B cell (primary cell): ENCODE data around the gene ITPKB. TPM values are rescaled to one million over a fixed set of nuclear protein-coding genes. Genes with fewer than 3 reads are reported as not detected.

Experiments
- ATAC-seq: fragments of 200-7000 bp; cut with Tn5 transposase; one replicate; pipeline ENCODE4 v1.10.0; 2021; ENCODE audit warnings: low read depth, mild to moderate bottlenecking, moderate number of reproducible peaks, moderate library complexity
- CTCF ChIA-PET: fragments of 350-600 bp; sonication (Branson Sonifier 250); formaldehyde crosslinking; loops from one replicate; lab custom pipeline; 2021; ENCODE audit warnings: antibody characterized with exemption, inconsistent platforms; lab: Charles Lee
- POLR2A ChIA-PET: fragments of 350-600 bp; sonication (Branson Sonifier 250); formaldehyde crosslinking; loops from one replicate; lab custom pipeline; 2021; ENCODE audit warnings: antibody characterized with exemption; lab: Charles Lee
- DNase-seq: peaks from one replicate; pipeline ENCODE4 v3.0.0; 2013
- H2AFZ ChIP-seq: 2 replicates; pipeline ENCODE4 v1.6.1; 2012; ENCODE audit warnings: mild to moderate bottlenecking, low read depth, low read length; ENCODE audit not compliant: insufficient read depth, poor library complexity, severe bottlenecking
- H3K27ac ChIP-seq, 2 donors: 1 replicate in 1 of 2; 2 replicates in 1 of 2; pipeline ENCODE4 v1.5.1; 2012 to 2013; ENCODE audit warnings: low read length in 2 of 2, mild to moderate bottlenecking in 2 of 2, moderate library complexity in 1 of 2
- H3K27me3 ChIP-seq, 4 experiments: fragments of 200-600 bp in 1 of 4; sonication (generic) in 1 of 4; replicated peaks in 1 of 4; 1 replicate in 2 of 4; 2 replicates in 2 of 4; pipeline versions ENCODE4 v1.6.1 to v1.7.0; 2013 to 2016; ENCODE audit warnings: low read length in 3 of 4, mild to moderate bottlenecking in 2 of 4, mixed read lengths in 1 of 4, moderate library complexity in 1 of 4; ENCODE audit not compliant: insufficient read depth in 4 of 4, control insufficient read depth in 3 of 4; ENCODE audit errors: control extremely low read depth in 1 of 4
- H3K36me3 ChIP-seq, 2 experiments: replicated peaks in 1 of 2; 1 replicate in 1 of 2; 2 replicates in 1 of 2; pipeline versions ENCODE4 v1.6.1 to v1.7.1; 2013; ENCODE audit warnings: low read length in 1 of 2; ENCODE audit not compliant: insufficient read depth in 2 of 2, control insufficient read depth in 1 of 2; ENCODE audit errors: control extremely low read depth in 1 of 2, extremely low read depth in 1 of 2
- H3K4me1 ChIP-seq, 2 donors: fragments of 200-600 bp in 1 of 2; sonication (generic) in 1 of 2; 1 replicate in 1 of 2; 2 replicates in 1 of 2; pipeline versions ENCODE4 v1.5.1 to v1.6.1; 2013 to 2017; ENCODE audit warnings: low read length in 2 of 2; ENCODE audit not compliant: control insufficient read depth in 2 of 2, insufficient read depth in 2 of 2
- H3K4me2 ChIP-seq: replicated peaks from 2 replicates; pipeline ENCODE3; 2012; ENCODE audit warnings: mild to moderate bottlenecking, low read depth, low read length; ENCODE audit not compliant: poor library complexity, severe bottlenecking
- H3K4me3 ChIP-seq, 5 experiments: fragments of 200-600 bp in 1 of 5; sonication (generic) in 1 of 5; 1 replicate in 3 of 5; 2 replicates in 2 of 5; pipeline versions ENCODE4 v1.5.1 to v1.7.0; 2011 to 2016; ENCODE audit warnings: low read length in 4 of 5, mild to moderate bottlenecking in 4 of 5, low read depth in 2 of 5, control low read depth in 1 of 5, moderate library complexity in 1 of 5; ENCODE audit not compliant: insufficient read depth in 1 of 5; ENCODE audit errors: control extremely low read depth in 1 of 5, extremely low read depth in 1 of 5
- H3K79me2 ChIP-seq: fragments of 200-600 bp; sonication (generic); one replicate; pipeline ENCODE4 v1.6.0; 2016; ENCODE audit warnings: low read length; ENCODE audit not compliant: control insufficient read depth, insufficient read depth
- H3K9ac ChIP-seq: fragments of 200-600 bp; sonication (generic); 2 replicates; pipeline ENCODE4 v1.6.1; 2017; ENCODE audit warnings: mild to moderate bottlenecking, low read length, moderate library complexity
- H3K9me3 ChIP-seq, 3 donors: one replicate each; pipeline versions ENCODE4 v1.6.1 to v1.7.1; 2013; ENCODE audit warnings: low read length in 2 of 3; ENCODE audit not compliant: control insufficient read depth in 2 of 3, insufficient read depth in 1 of 3; ENCODE audit errors: control extremely low read depth in 1 of 3
- H4K20me1 ChIP-seq: 2 replicates; pipeline ENCODE4 v1.6.0; 2012; ENCODE audit warnings: mild to moderate bottlenecking, low read length; ENCODE audit not compliant: insufficient read depth, control insufficient read depth, poor library complexity, severe bottlenecking
- H3K27ac Mint-ChIP-seq: one replicate; pipeline ENCODE4 v1.8.0; 2021; ENCODE audit warnings: mixed read lengths
- H3K27me3 Mint-ChIP-seq: one replicate; pipeline ENCODE4 v1.8.0; 2021; ENCODE audit warnings: mixed read lengths
- H3K4me1 Mint-ChIP-seq: one replicate; pipeline ENCODE4 v1.8.0; 2021; ENCODE audit warnings: mixed read lengths
- H3K4me3 Mint-ChIP-seq: one replicate; pipeline ENCODE4 v1.8.0; 2021; ENCODE audit warnings: mixed read lengths
- H3K9me3 Mint-ChIP-seq: one replicate; pipeline ENCODE4 v1.8.0; 2022; ENCODE audit warnings: mixed read lengths; ENCODE audit not compliant: insufficient read depth
- EZH2 ChIP-seq: IDR thresholded peaks from 2 replicates; pipeline ENCODE4 v1.6.1; 2012; ENCODE audit warnings: borderline replicate concordance, low read depth, mild to moderate bottlenecking, moderate library complexity, low read length; ENCODE audit not compliant: insufficient read depth, poor library complexity, severe bottlenecking
- WGBS: methylation state at CpG from one replicate; pipeline ENCODE4 v1.1.5; 2013; ENCODE audit warnings: missing lambda C conversion rate; ENCODE audit not compliant: insufficient coverage; 5-methylcytosine and 5-hydroxymethylcytosine counted together
- intact Hi-C: fragments of 100-400 bp; cut with micrococcal nuclease; formaldehyde crosslinking; loops from one replicate; pipeline ENCODE4 v1.10.0; 2022
- polyA plus RNA-seq: library from polyadenylated mRNA; depleted of rRNA; stranded (reverse); fragments of >200 nt; gene quantifications from 2 replicates; pipeline ENCODE4 v1.2.3, GENCODE V29; 2012
- total RNA-seq, 2 donors: library from RNA; stranded (reverse); fragments of 120-200 nt in 1 of 2; gene quantifications; 1 replicate in 1 of 2; 2 replicates in 1 of 2; pipeline versions ENCODE4 v1.2.3 to v1.2.4, GENCODE V29; 2013 to 2022
- TF ChIP-seq, protein P1 (sequence below): fragments of 200-600 bp; IDR thresholded peaks from one replicate; pipeline ENCODE4 v1.8.0; 2022; ENCODE audit warnings: antibody characterized with exemption, mild to moderate bottlenecking

Gene ITPKB
- total and polyA plus RNA-seq, 2 donors (not counting 1 experiment from before 2014, with no cell fraction given), result 21.8 to 93.5 TPM

DNA sequence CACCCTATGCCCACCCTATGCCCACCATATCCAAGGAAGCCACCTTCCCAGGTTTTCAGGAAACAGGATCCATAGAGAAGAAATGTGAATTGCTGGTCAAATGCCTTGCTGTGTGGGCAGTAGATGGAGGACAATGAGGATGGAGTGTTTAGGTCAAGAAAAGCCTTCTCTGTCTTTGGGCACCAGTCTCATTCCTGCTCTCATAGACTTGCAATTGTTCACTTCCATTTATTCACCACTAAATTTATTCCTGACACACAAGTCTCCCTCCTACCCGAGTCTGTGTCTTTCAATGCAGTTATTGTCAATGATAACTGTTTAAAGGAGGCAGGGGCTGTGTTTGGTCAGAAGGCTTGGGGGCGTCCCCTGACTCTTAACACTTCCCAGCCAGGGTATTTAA, 48.0 kb upstream of the ITPKB start:
- TF ChIP-seq, protein P1, sequence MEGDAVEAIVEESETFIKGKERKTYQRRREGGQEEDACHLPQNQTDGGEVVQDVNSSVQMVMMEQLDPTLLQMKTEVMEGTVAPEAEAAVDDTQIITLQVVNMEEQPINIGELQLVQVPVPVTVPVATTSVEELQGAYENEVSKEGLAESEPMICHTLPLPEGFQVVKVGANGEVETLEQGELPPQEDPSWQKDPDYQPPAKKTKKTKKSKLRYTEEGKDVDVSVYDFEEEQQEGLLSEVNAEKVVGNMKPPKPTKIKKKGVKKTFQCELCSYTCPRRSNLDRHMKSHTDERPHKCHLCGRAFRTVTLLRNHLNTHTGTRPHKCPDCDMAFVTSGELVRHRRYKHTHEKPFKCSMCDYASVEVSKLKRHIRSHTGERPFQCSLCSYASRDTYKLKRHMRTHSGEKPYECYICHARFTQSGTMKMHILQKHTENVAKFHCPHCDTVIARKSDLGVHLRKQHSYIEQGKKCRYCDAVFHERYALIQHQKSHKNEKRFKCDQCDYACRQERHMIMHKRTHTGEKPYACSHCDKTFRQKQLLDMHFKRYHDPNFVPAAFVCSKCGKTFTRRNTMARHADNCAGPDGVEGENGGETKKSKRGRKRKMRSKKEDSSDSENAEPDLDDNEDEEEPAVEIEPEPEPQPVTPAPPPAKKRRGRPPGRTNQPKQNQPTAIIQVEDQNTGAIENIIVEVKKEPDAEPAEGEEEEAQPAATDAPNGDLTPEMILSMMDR, result no peak
- no peak for TF ChIP-seq EZH2
- DNase-seq (no peak), ATAC-seq (no peak)
- Histone ChIP-seq H3K79me2 (no peaks in the 10 kb centered on the region), H3K36me3 (no peaks in the 10 kb centered on the region), H3K4me1 (no peaks in the 10 kb centered on the region), H3K4me3 (no peak overlapping the region), H3K27ac (no peak overlapping the region), H3K9me3 (no peaks in the 10 kb centered on the region), H3K27me3 (peaks cover 0 to 2% (median 0%) of the 10 kb centered on the region in 4 experiments), H3K4me2 (no peak overlapping the region), H4K20me1 (no peaks in the 10 kb centered on the region), H3K9ac (no peak overlapping the region), H2AFZ (no peak overlapping the region)
- intact Hi-C loops, result no loop called here
- Mint-ChIP-seq H3K9me3 (no peaks in the 10 kb centered on the region), H3K27ac (no peak overlapping the region), H3K27me3 (no peaks in the 10 kb centered on the region), H3K4me1 (peaks cover 4% of the 10 kb centered on the region), H3K4me3 (no peak overlapping the region)
- 100% methylated on average over 1 of the region's 2 CpGs for WGBS
- ChIA-PET POLR2A (no interaction called here), CTCF (no interaction called here)

DNA sequence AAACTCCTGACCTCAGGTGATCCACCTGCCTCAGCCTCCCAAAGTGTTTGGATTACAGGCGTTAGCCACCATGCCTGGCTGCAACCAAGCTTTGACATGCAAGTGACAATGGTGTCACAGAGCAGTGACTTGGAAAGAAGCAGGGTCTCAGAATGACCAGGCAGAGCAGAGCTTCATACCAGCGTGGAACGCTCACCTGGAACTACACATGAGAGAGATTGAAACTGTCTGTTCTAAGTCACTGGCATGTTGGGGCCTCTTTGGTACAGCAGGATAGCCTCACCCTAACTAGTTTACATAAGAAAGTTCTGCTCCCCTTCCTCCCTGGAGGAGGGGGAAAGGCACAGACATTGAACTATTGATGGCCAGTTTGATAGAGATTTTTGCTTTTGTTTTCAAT, 47.5 kb upstream of the ITPKB start:
- no peak for DNase-seq
- H3K9me3 Mint-ChIP-seq, result no peaks in the 10 kb centered on the region
- no peaks in the 10 kb centered on the region for H3K9me3 ChIP-seq

More for the DNA sequence above, 47.5 kb upstream of the ITPKB start:
- H3K27me3 Mint-ChIP-seq, result no peaks in the 10 kb centered on the region
- TF ChIP-seq, protein P1, result no peak
- Histone ChIP-seq H3K79me2 (no peaks in the 10 kb centered on the region), H3K4me1 (no peaks in the 10 kb centered on the region), H3K9ac (no peak overlapping the region), H3K4me3 (no peak overlapping the region), H2AFZ (no peak overlapping the region), H3K27me3 (peaks cover 0 to 2% (median 0%) of the 10 kb centered on the region in 4 experiments), H4K20me1 (no peaks in the 10 kb centered on the region), H3K27ac (no peak overlapping the region), H3K36me3 (no peaks in the 10 kb centered on the region), H3K4me2 (no peak overlapping the region)
- intact Hi-C loops, result no loop called here
- no peak for ATAC-seq
- ChIA-PET CTCF (no interaction called here), POLR2A (no interaction called here)
- H3K4me3 Mint-ChIP-seq, result no peak overlapping the region
- no peak overlapping the region for H3K27ac Mint-ChIP-seq
- H3K4me1 Mint-ChIP-seq, result peaks cover 4% of the 10 kb centered on the region
- WGBS, result 52% methylated on average over 3 of the region's 3 CpGs
